Esophagus muscularis mucosa (tissue), 3 donors: ENCODE results near the gene CBR3.

Experiments used
- CTCF ChIP-seq, 3 experiments: fragments of 200-600 bp in 2 of 3; fragments of 450-650 bp in 1 of 3; sonication (generic) in 2 of 3; IDR thresholded peaks; one replicate each; pipeline ENCODE4 v1.5.1; 2017 to 2019; ENCODE audit warnings: antibody characterized with exemption in 3 of 3, mild to moderate bottlenecking in 2 of 3, moderate library complexity in 1 of 3
- EP300 ChIP-seq: sonication (generic); formaldehyde crosslinking; IDR thresholded peaks from one replicate; pipeline ENCODE4 v1.6.1; 2017; ENCODE audit warnings: antibody characterized with exemption

GRCh38 chr21:36117286-36117741, 17.6 kb upstream of the CBR3 start:
- TF ChIP-seq EP300 (no peak), CTCF (IDR thresholded peaks at IDR 0.05) (no peak)
